Left lung (tissue), 10 donors: ENCODE data around the gene MYO18B. TPM values are rescaled to one million over a fixed set of nuclear protein-coding genes. Genes with fewer than 3 reads are reported as not detected.
A peak's percentile ranks its signal among the peaks of the same experiment; 100 is the strongest.

ENCODE experiments used
- ATAC-seq: fragments of 200-7000 bp; cut with Tn5 transposase; one replicate; pipeline ENCODE4 v1.9.1; 2020; ENCODE audit warnings: moderate library complexity
- DNase-seq, 4 donors: peaks; one replicate each; pipeline ENCODE4 v3.0.0-alpha.2; 2013 to 2020
- H3K27ac ChIP-seq, 2 donors: fragments of 200-600 bp; sonication (generic) in 1 of 2; one replicate each; pipeline versions ENCODE4 v1.5.0 to v1.8.0; 2020 to 2021
- H3K27me3 ChIP-seq, 2 donors: fragments of 200-600 bp; sonication (generic) in 1 of 2; one replicate each; pipeline versions ENCODE4 v1.5.0 to v1.8.0; 2020 to 2021
- H3K36me3 ChIP-seq, 2 donors: fragments of 200-600 bp; sonication (generic) in 1 of 2; one replicate each; pipeline versions ENCODE4 v1.5.0 to v1.8.0; 2020 to 2021
- H3K4me1 ChIP-seq, 2 donors: fragments of 200-600 bp; one replicate each; pipeline ENCODE4 v1.8.0; 2021
- H3K4me3 ChIP-seq, 2 donors: fragments of 200-600 bp; sonication (generic) in 1 of 2; one replicate each; pipeline versions ENCODE4 v1.5.0 to v1.8.0; 2020 to 2021; ENCODE audit warnings: mild to moderate bottlenecking in 1 of 2
- H3K9me3 ChIP-seq, 2 donors: fragments of 200-600 bp; sonication (generic) in 1 of 2; one replicate each; pipeline versions ENCODE4 v1.5.0 to v1.8.0; 2020 to 2021
- CTCF ChIP-seq, 2 donors: fragments of 200-600 bp; sonication (generic) in 1 of 2; IDR thresholded peaks; one replicate each; pipeline versions ENCODE4 v1.5.0 to v1.8.0; 2021; ENCODE audit warnings: antibody characterized with exemption in 2 of 2
- intact Hi-C, 2 donors: fragments of 100-400 bp; cut with DNase I; formaldehyde crosslinking; loops; one replicate each; pipeline versions ENCODE4 v1.11.2 to v1.14.2; 2022
- polyA plus RNA-seq, 6 donors: library from polyadenylated mRNA; unstranded; fragments of 120-200 nt; gene quantifications; one replicate each; pipeline ENCODE4 v1.2.1, GENCODE V29; 2013; ENCODE audit not compliant: insufficient read length in 6 of 6
- total RNA-seq, 2 donors: library from RNA; stranded (reverse); fragmentation: NEBNext Ultra II Directional; extraction: Animal tissue kit (Norgen Biotek cat#: 25700); gene quantifications; one replicate each; pipeline ENCODE4 v1.2.1, GENCODE V29; 2021
- donor health status: DM: no; HTN: yes; CAD: no.
- donor health status: DM: no; HTN: no; CAD: no.

MYO18B gene
- total and polyA plus RNA-seq, 8 donors: 0.06 to 0.37 (median 0.15) TPM

GRCh38 chr22:25774575-25775026 lies 32.6 kb downstream of the MYO18B start:
- Histone ChIP-seq H3K9me3 (no peaks in the 10 kb centered on the region), H3K4me1 (no peaks in the 10 kb centered on the region), H3K36me3 (no peaks in the 10 kb centered on the region), H3K27ac (no peak overlapping the region), H3K27me3 (peaks cover 0 to 10% of the 10 kb centered on the region in 2 donors), H3K4me3 (no peak overlapping the region)
- TF ChIP-seq CTCF (IDR thresholded peaks at IDR 0.05): no peak
- DNase-seq: no peak
- peak; percentile 17 for ATAC-seq
- intact Hi-C loops: loop anchor here in 1 of 2 donors (5.0 kb wide), 1 partner anchor 312 kb away; no protein-coding TSS in a partner anchor

- H3K36me3 ChIP-seq: no peaks in the 10 kb centered on the region
- H3K27me3 ChIP-seq: peaks cover 0 to 14% of the 10 kb centered on the region in 2 donors
- H3K9me3 ChIP-seq: no peaks in the 10 kb centered on the region
- DNase-seq (no peak), ATAC-seq (no peak)
- H3K4me1 ChIP-seq: no peaks in the 10 kb centered on the region
- no peak for TF ChIP-seq CTCF (IDR thresholded peaks at IDR 0.05)
- H3K4me3 ChIP-seq: no peak overlapping the region
- H3K27ac ChIP-seq: no peak overlapping the region
- intact Hi-C loops: no loop called here
These were observed 33.5 kb downstream of the MYO18B start for GRCh38 chr22:25775531-25775930.

- Histone ChIP-seq H3K4me1 (no peaks in the 10 kb centered on the region), H3K36me3 (no peaks in the 10 kb centered on the region), H3K27ac (no peak overlapping the region), H3K9me3 (no peaks in the 10 kb centered on the region), H3K27me3 (peaks cover 0 to 25% of the 10 kb centered on the region in 2 donors), H3K4me3 (no peak overlapping the region)
- ATAC-seq (no peak), DNase-seq (no peak)
- TF ChIP-seq CTCF (IDR thresholded peaks at IDR 0.05): no peak
- intact Hi-C loops: no loop called here
These were observed 35.4 kb downstream of the MYO18B start for GRCh38 chr22:25777411-25777810.

GRCh38 chr22:25777870-25778269 lies 35.9 kb downstream of the MYO18B start:
- TF ChIP-seq CTCF (IDR thresholded peaks at IDR 0.05): no peak
- ATAC-seq (peak; percentile 51), DNase-seq (peak in 2 of 4 donors; percentile 12 to 26)
- Histone ChIP-seq H3K4me1 (no peaks in the 10 kb centered on the region), H3K9me3 (no peaks in the 10 kb centered on the region), H3K4me3 (no peak overlapping the region), H3K36me3 (no peaks in the 10 kb centered on the region), H3K27me3 (peaks cover 0 to 25% of the 10 kb centered on the region in 2 donors), H3K27ac (no peak overlapping the region)
- intact Hi-C loops: no loop called here

- H3K9me3 ChIP-seq: no peaks in the 10 kb centered on the region
- no peaks in the 10 kb centered on the region for H3K4me1 ChIP-seq
- H3K4me3 ChIP-seq: no peak overlapping the region
- ATAC-seq: no peak
- intact Hi-C loops: no loop called here
- peaks cover 0 to 19% of the 10 kb centered on the region in 2 donors for H3K27me3 ChIP-seq
- DNase-seq: no peak
- no peak for TF ChIP-seq CTCF (IDR thresholded peaks at IDR 0.05)
- no peak overlapping the region for H3K27ac ChIP-seq
- no peaks in the 10 kb centered on the region for H3K36me3 ChIP-seq
These were observed 37.4 kb downstream of the MYO18B start for GRCh38 chr22:25779426-25779825.
